PC-3 (cell line): ENCODE data around the gene NOXA1.

Experiments
- CTCF ChIP-seq: fragments of 300-600 bp; sonication (generic); conservative IDR thresholded peaks from 2 replicates; pipeline ENCODE4 v1.5.1; 2017; ENCODE audit warnings: antibody characterized with exemption, low read depth, mild to moderate bottlenecking, low read length
- EZH2 ChIP-seq: fragments of 300-600 bp; sonication (generic); IDR thresholded peaks from one replicate; pipeline ENCODE4 v1.6.1; 2017; ENCODE audit warnings: antibody characterized with exemption, mild to moderate bottlenecking, low read length; ENCODE audit not compliant: unreplicated experiment
- EZH2phosphoT487 ChIP-seq: fragments of 300-600 bp; sonication (generic); IDR thresholded peaks from 2 replicates; pipeline ENCODE4 v1.6.1; 2018; ENCODE audit warnings: mild to moderate bottlenecking, antibody characterized with exemption, low read length, borderline replicate concordance

- no peak for TF ChIP-seq CTCF
- TF ChIP-seq EZH2phosphoT487, result no peak
- no peak for TF ChIP-seq EZH2
Measured at GRCh38 chr9:137449081-137449844, 26.1 kb downstream of the NOXA1 start.
